Kidney (tissue), 14 donors: ENCODE measurements around the gene TSPAN14. TPM values are rescaled to one million over a fixed set of nuclear protein-coding genes. Genes with fewer than 3 reads are reported as not detected.

Experiments used
- DNase-seq, 5 donors: peaks; one replicate each; pipeline ENCODE4 v3.0.0-alpha.2; 2013 to 2020
- FAIRE-seq: peaks from 2 replicates; lab custom pipeline; 2012; peaks lifted over from hg19 to GRCh38; lab: Jason Lieb, UNC
- H3K27ac ChIP-seq, 2 donors: one replicate each; pipeline ENCODE4 v1.7.0; 2013; ENCODE audit warnings: low read depth in 2 of 2, low read length in 2 of 2, inconsistent platforms in 1 of 2
- H3K27me3 ChIP-seq: one replicate; pipeline ENCODE4 v1.7.1; 2013; ENCODE audit warnings: low read length, inconsistent platforms; ENCODE audit not compliant: control insufficient read depth, insufficient read depth
- H3K36me3 ChIP-seq, 3 donors: one replicate each; pipeline versions ENCODE4 v1.7.0 to v1.7.1; 2013; ENCODE audit warnings: low read length in 3 of 3, control low read depth in 1 of 3, inconsistent platforms in 1 of 3; ENCODE audit not compliant: insufficient read depth in 3 of 3, control insufficient read depth in 2 of 3
- H3K4me1 ChIP-seq, 3 donors: one replicate each; pipeline versions ENCODE4 v1.7.0 to v1.7.1; 2013; ENCODE audit warnings: low read length in 3 of 3, inconsistent platforms in 1 of 3, low read depth in 1 of 3; ENCODE audit not compliant: control insufficient read depth in 2 of 3, insufficient read depth in 2 of 3
- H3K4me3 ChIP-seq, 3 donors: one replicate each; pipeline versions ENCODE4 v1.7.0 to v1.8.1; 2013; ENCODE audit warnings: low read length in 3 of 3, control low read depth in 1 of 3, inconsistent platforms in 1 of 3
- H3K9ac ChIP-seq, 3 donors: one replicate each; pipeline versions ENCODE4 v1.7.0 to v1.7.1; 2013; ENCODE audit warnings: low read length in 3 of 3, control low read depth in 1 of 3, inconsistent platforms in 1 of 3
- H3K9me3 ChIP-seq, 3 donors: one replicate each; pipeline versions ENCODE4 v1.7.0 to v1.7.1; 2013; ENCODE audit warnings: low read length in 3 of 3, control low read depth in 1 of 3, inconsistent platforms in 1 of 3; ENCODE audit not compliant: control insufficient read depth in 2 of 3, insufficient read depth in 1 of 3
- CTCF ChIP-seq: IDR thresholded peaks from 3 replicates; pipeline ENCODE4 v1.5.1; 2012; ENCODE audit warnings: mild to moderate bottlenecking, moderate library complexity, borderline replicate concordance; ENCODE audit not compliant: insufficient read depth; ENCODE audit errors: extremely low read depth
- intact Hi-C: fragments of 100-400 bp; cut with DNase I; formaldehyde crosslinking; loops from one replicate; pipeline ENCODE4 v1.11.1; 2022
- polyA plus RNA-seq: library from polyadenylated mRNA; stranded (reverse); fragments of 350-450 nt; fragmentation: Illumina TruSeq; extraction: RNeasy Lipid Tissue Mini Kit (QIAGEN cat#74804); gene quantifications from one replicate; pipeline ENCODE4 v1.2.3, GENCODE V29; 2014; ENCODE audit warnings: low read depth, low replicate concordance; ENCODE audit not compliant: insufficient read depth
- total RNA-seq: library from RNA; stranded (reverse); fragmentation: NEBNext Ultra II Directional; extraction: Animal tissue kit (Norgen Biotek cat#: 25700); gene quantifications from one replicate; pipeline ENCODE4 v1.2.1, GENCODE V29; 2021
- donor health status: control.
- donor health status: control.
- donor health status: control.
- donor health status: control.
- donor health status: control.
- donor health status: DM: yes; HTN: yes; CAD: no.
- donor health status: Normal renal cell carcinoma (clear cell type).

The TSPAN14 gene
- total and polyA plus RNA-seq, 2 donors from 2014 or later, result 36.8 to 183 TPM

DNA sequence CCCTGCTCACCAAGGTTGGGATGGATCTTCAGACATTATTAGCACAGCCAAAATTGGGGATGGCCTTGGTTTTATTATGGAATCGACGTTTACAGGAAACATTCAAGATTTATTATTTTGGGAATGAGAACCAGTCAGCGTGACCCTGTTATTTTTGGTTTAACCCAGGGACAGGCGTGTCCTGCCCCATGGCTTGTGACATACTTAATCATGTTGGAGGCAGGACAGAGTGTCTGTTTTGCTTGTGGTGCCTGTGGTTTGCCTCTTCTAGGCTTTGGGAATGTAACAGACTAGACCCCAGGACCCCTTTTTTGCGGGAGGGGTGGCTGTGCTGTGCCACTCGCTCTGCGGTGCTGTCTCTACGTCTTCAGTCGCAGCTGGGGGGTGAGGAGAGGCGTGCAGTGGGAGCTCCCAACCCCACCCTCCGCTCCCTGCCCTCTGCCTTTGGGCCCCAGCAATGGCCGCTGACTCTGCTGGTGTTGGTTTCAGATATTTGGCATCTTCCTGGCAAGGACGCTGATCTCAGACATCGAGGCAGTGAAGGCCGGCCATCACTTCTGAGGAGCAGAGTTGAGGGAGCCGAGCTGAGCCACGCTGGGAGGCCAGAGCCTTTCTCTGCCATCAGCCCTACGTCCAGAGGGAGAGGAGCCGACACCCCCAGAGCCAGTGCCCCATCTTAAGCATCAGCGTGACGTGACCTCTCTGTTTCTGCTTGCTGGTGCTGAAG lies 63.5 kb downstream of the TSPAN14 start:
- TF ChIP-seq CTCF, result no peak
- Histone ChIP-seq H3K36me3 (peaks cover 3 to 48% (median 44%) of the 10 kb centered on the region in 3 donors), H3K4me1 (peaks cover 0 to 16% (median 2%) of the 10 kb centered on the region in 3 donors), H3K4me3 (no peak overlapping the region), H3K9ac (no peak overlapping the region), H3K9me3 (no peaks in the 10 kb centered on the region), H3K27ac (peak overlapping the region; percentile 65 to 78), H3K27me3 (no peaks in the 10 kb centered on the region)
- DNase-seq, result peak in 2 of 5 donors; percentile 25 to 82
- FAIRE-seq, result no peak
- intact Hi-C loops, result no loop called here

DNA sequence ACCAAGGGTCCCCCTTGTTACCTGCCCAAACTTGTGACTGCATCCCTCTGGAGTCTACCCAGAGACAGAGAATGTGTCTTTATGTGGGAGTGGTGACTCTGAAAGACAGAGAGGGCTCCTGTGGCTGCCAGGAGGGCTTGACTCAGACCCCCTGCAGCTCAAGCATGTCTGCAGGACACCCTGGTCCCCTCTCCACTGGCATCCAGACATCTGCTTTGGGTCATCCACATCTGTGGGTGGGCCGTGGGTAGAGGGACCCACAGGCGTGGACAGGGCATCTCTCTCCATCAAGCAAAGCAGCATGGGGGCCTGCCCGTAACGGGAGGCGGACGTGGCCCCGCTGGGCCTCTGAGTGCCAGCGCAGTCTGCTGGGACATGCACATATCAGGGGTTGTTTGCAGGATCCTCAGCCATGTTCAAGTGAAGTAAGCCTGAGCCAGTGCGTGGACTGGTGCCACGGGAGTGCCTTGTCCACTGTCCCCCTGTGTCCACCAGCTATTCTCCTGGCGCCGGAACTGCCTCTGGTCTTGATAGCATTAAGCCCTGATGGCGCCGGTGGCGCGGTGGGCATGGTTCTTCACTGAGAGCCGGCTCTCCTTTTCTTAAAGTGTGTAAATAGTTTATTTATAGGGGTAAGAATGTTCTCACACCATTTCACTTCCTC lies 64.2 kb downstream of the TSPAN14 start:
- no peak for TF ChIP-seq CTCF
- H3K27ac ChIP-seq, result peak overlapping the region; percentile 59 to 78
- DNase-seq (peak in 2 of 5 donors; percentile 23 to 75), FAIRE-seq (no peak)
- peaks cover 0 to 16% (median 2%) of the 10 kb centered on the region in 3 donors for H3K4me1 ChIP-seq
- no peak overlapping the region for H3K9ac ChIP-seq
- intact Hi-C loops, result no loop called here
- peaks cover 3 to 42% (median 38%) of the 10 kb centered on the region in 3 donors for H3K36me3 ChIP-seq
- no peak overlapping the region for H3K4me3 ChIP-seq
- H3K9me3 ChIP-seq, result no peaks in the 10 kb centered on the region
- H3K27me3 ChIP-seq, result no peaks in the 10 kb centered on the region

GRCh38 chr10:80518807-80519360 lies 64.8 kb downstream of the TSPAN14 start:
- FAIRE-seq, result no peak
- peak in 2 of 5 donors; percentile 23 to 73 for DNase-seq
- H3K27me3 ChIP-seq, result no peaks in the 10 kb centered on the region
- peaks cover under 1 to 36% (median 34%) of the 10 kb centered on the region in 3 donors for H3K36me3 ChIP-seq
- no peak for TF ChIP-seq CTCF
- peaks cover 0 to 16% (median 2%) of the 10 kb centered on the region in 3 donors for H3K4me1 ChIP-seq
- no peak overlapping the region for H3K4me3 ChIP-seq
- intact Hi-C loops, result no loop called here
- no peak overlapping the region for H3K9ac ChIP-seq
- peak overlapping the region in 1 of 2 donors; percentile 26 for H3K27ac ChIP-seq
- H3K9me3 ChIP-seq, result no peaks in the 10 kb centered on the region
